Panc1 (cell line): ENCODE results near the gene DGLUCY. TPM values are rescaled to one million over a fixed set of nuclear protein-coding genes. Genes with fewer than 3 reads are reported as not detected.

Experiments
- ATAC-seq: fragments of 200-7000 bp; cut with Tn5 transposase; 2 replicates; pipeline ENCODE4 v1.9.1; 2020; ENCODE audit warnings: mild to moderate bottlenecking, moderate library complexity
- BruUV-seq: library from RNA; stranded (reverse); fragments of 400-500 nt; replicated peaks from 2 replicates; lab custom pipeline; 2021; lab: Mats Ljungman, UMichigan
- CTCF ChIA-PET: fragments of 300-600 bp; sonication (Branson Sonifier 250); formaldehyde crosslinking; loops from one replicate; lab custom pipeline; 2022; ENCODE audit warnings: antibody characterized with exemption; lab: Charles Lee
- POLR2A ChIA-PET: fragments of 300-600 bp; sonication (Branson Sonifier 250); formaldehyde crosslinking; loops from one replicate; lab custom pipeline; 2022; ENCODE audit warnings: antibody characterized with exemption; lab: Charles Lee
- DNase-seq: peaks from one replicate; pipeline ENCODE4 v3.0.0-alpha.2; 2010; ENCODE audit warnings: low read depth, low spot score
- H3K27ac ChIP-seq: 2 replicates; pipeline ENCODE4 v1.5.1; 2011; ENCODE audit warnings: mild to moderate bottlenecking, low read length, inconsistent platforms
- H3K27me3 ChIP-seq: fragments of 200-500 bp; sonication (Bioruptor generic); 2 replicates; pipeline ENCODE4 v1.6.0; 2014; ENCODE audit warnings: low read length, inconsistent platforms; ENCODE audit not compliant: control insufficient read depth, insufficient read depth
- H3K36me3 ChIP-seq: fragments of 200-500 bp; sonication (Bioruptor generic); 2 replicates; pipeline ENCODE4 v1.5.1; 2014; ENCODE audit warnings: inconsistent platforms, mild to moderate bottlenecking, low read length, moderate library complexity; ENCODE audit not compliant: control insufficient read depth, insufficient read depth
- H3K4me1 ChIP-seq: 2 replicates; pipeline ENCODE4 v1.5.1; 2011; ENCODE audit warnings: inconsistent platforms, mild to moderate bottlenecking, low read length, moderate library complexity; ENCODE audit not compliant: control insufficient read depth, insufficient read depth
- H3K4me3 ChIP-seq, 2 experiments: 2 replicates each; pipeline ENCODE4 v1.5.1; 2011 to 2012; ENCODE audit warnings: low read depth in 2 of 2, low read length in 2 of 2, mild to moderate bottlenecking in 2 of 2, inconsistent platforms in 1 of 2, moderate library complexity in 1 of 2
- H3K9me3 ChIP-seq: fragments of 200-500 bp; sonication (Bioruptor generic); 2 replicates; pipeline ENCODE4 v1.5.1; 2014; ENCODE audit warnings: low read depth, mild to moderate bottlenecking, inconsistent platforms, low read length, moderate library complexity; ENCODE audit not compliant: control insufficient read depth, insufficient read depth
- POLR2AphosphoS5 ChIP-seq: IDR thresholded peaks from 2 replicates; pipeline ENCODE4 v1.6.1; 2012; ENCODE audit warnings: mild to moderate bottlenecking, low read depth, low read length, moderate library complexity
- SIN3A ChIP-seq: IDR thresholded peaks from 2 replicates; pipeline ENCODE4 v1.6.1; 2012; ENCODE audit warnings: low read depth, mild to moderate bottlenecking, low read length, moderate library complexity, borderline replicate concordance; ENCODE audit not compliant: insufficient read depth
- TCF7L2 ChIP-seq: IDR thresholded peaks from 2 replicates; pipeline ENCODE4 v1.6.1; 2011; ENCODE audit warnings: mild to moderate bottlenecking, low read depth, low read length, inconsistent platforms
- in situ Hi-C: cut with HindIII; loops from 2 replicates; pipeline ENCODE4 v1.10.0; 2016; ENCODE audit warnings: low sequenced_read_pairs, low pct_unique_long_range_greater_than_20kb
- intact Hi-C: fragments of 100-400 bp; cut with micrococcal nuclease; formaldehyde crosslinking; loops from one replicate; pipeline ENCODE4 v1.10.0; 2022; ENCODE audit not compliant: unreplicated experiment
- total RNA-seq: library from RNA; stranded (reverse); gene quantifications from one replicate; pipeline ENCODE4 v1.2.1, GENCODE V29; 2021; ENCODE audit not compliant: unreplicated experiment
- TF ChIP-seq, protein P1 (sequence below), 2 experiments: IDR thresholded peaks; 2 replicates each; pipeline ENCODE4 v1.6.1; 2011 to 2012; ENCODE audit warnings: low read depth in 2 of 2, control low read depth in 1 of 2, low read length in 1 of 2, mild to moderate bottlenecking in 1 of 2, moderate library complexity in 1 of 2; ENCODE audit not compliant: insufficient read depth in 1 of 2
- TF ChIP-seq, protein P2 (sequence below): fragments of 450-650 bp; IDR thresholded peaks from 2 replicates; pipeline ENCODE4 v1.5.1; 2017; ENCODE audit warnings: mild to moderate bottlenecking

DGLUCY gene
- total RNA-seq, 1 experiment from 2014 or later: 21.3 TPM

DNA sequence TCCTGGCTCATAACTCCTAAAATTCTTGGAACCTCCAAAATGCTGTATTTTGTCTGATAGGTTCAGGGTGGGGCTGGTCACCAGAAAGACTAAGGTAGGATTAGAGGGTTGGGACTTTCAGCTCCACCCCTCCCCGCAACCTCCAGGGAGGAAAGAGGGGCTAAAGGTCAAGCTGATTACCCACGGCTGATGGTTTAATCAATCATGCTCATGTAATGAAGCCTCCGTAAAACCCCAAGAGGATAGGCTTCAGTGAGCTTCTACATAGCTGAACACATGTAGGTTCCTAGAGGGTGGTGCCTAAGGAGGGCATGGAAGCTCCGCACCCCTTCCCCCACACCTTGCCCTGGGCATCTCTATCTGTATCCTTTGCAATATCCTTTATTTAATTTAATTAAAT is 60.0 kb downstream of the DGLUCY start:
- TF ChIP-seq POLR2AphosphoS5 (no peak), SIN3A (no peak), TCF7L2 (no peak)
- TF ChIP-seq, protein P1, sequence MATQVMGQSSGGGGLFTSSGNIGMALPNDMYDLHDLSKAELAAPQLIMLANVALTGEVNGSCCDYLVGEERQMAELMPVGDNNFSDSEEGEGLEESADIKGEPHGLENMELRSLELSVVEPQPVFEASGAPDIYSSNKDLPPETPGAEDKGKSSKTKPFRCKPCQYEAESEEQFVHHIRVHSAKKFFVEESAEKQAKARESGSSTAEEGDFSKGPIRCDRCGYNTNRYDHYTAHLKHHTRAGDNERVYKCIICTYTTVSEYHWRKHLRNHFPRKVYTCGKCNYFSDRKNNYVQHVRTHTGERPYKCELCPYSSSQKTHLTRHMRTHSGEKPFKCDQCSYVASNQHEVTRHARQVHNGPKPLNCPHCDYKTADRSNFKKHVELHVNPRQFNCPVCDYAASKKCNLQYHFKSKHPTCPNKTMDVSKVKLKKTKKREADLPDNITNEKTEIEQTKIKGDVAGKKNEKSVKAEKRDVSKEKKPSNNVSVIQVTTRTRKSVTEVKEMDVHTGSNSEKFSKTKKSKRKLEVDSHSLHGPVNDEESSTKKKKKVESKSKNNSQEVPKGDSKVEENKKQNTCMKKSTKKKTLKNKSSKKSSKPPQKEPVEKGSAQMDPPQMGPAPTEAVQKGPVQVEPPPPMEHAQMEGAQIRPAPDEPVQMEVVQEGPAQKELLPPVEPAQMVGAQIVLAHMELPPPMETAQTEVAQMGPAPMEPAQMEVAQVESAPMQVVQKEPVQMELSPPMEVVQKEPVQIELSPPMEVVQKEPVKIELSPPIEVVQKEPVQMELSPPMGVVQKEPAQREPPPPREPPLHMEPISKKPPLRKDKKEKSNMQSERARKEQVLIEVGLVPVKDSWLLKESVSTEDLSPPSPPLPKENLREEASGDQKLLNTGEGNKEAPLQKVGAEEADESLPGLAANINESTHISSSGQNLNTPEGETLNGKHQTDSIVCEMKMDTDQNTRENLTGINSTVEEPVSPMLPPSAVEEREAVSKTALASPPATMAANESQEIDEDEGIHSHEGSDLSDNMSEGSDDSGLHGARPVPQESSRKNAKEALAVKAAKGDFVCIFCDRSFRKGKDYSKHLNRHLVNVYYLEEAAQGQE (IDR thresholded peaks at IDR 0.05; ENCODE audit: insufficient read depth in 1 of 2, low read depth in 2 of 2, low read length in 1 of 2): no peak
- TF ChIP-seq, protein P2, sequence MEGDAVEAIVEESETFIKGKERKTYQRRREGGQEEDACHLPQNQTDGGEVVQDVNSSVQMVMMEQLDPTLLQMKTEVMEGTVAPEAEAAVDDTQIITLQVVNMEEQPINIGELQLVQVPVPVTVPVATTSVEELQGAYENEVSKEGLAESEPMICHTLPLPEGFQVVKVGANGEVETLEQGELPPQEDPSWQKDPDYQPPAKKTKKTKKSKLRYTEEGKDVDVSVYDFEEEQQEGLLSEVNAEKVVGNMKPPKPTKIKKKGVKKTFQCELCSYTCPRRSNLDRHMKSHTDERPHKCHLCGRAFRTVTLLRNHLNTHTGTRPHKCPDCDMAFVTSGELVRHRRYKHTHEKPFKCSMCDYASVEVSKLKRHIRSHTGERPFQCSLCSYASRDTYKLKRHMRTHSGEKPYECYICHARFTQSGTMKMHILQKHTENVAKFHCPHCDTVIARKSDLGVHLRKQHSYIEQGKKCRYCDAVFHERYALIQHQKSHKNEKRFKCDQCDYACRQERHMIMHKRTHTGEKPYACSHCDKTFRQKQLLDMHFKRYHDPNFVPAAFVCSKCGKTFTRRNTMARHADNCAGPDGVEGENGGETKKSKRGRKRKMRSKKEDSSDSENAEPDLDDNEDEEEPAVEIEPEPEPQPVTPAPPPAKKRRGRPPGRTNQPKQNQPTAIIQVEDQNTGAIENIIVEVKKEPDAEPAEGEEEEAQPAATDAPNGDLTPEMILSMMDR: no peak
- POLR2A ChIA-PET: no interaction called here
- CTCF ChIA-PET: interaction anchor here (0.7 to 1.3 kb wide), 2 partner anchors 113 to 271 kb away, joined by 4 to 10 read pairs; no protein-coding TSS in a partner anchor
- no peaks in the 10 kb centered on the region for H3K9me3 ChIP-seq
- no peak for ATAC-seq
- no peak overlapping the region for H3K4me3 ChIP-seq
- no peaks in the 10 kb centered on the region for H3K27me3 ChIP-seq
- H3K27ac ChIP-seq: no peak overlapping the region
- intact Hi-C loops (loop anchor here (2.0 kb wide), 1 partner anchor 271 kb away; no protein-coding TSS in a partner anchor), in situ Hi-C loops (no loop called here)
- BruUV-seq: no TSS peak
- no peak for DNase-seq
- no peaks in the 10 kb centered on the region for H3K36me3 ChIP-seq
- H3K4me1 ChIP-seq: no peaks in the 10 kb centered on the region

DNA sequence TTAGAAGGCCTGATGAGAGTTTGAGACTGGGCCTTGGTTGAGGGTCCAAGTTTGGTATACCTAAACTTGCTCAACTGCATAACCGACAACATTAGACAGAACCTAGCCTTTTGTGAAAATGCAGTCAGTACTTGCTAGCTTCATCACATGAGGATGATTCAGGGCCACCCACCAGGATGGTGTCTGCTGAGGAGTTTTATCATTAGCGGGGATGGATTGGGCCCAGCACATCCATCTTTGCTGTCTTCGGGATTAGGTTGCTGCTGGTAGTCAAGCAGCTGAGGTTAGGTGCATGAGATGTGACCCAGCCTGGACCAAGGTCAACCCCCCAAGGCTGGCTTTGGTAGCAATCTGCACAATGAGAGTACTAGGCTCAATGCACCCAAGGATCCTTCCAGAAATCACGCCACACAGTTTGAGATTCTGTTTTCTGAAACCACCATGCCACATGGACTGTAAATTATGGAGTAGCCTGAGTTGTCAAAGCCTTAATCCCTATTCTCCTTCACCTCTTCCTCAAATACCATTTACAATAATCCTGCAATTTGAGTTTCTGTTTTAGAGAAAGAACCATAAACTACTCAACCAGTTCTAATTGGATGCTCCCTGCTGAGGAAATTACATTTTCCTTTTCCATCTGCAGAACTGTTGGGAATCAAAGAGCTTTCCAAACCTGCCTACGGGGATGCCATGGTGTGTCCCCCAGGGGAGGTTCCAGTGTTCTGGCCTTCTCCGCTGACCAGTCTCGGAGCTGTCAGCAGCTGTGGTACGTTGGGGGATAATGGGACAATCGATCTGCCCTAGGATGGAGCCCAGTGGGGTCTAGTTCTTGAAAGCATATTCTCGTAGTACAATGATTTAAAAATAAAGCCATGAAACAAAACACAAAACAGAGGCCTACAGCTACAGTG is 61.7 kb downstream of the DGLUCY start:
- ChIA-PET POLR2A (no interaction called here), CTCF (interaction anchor here (0.5 to 1.3 kb wide), 3 partner anchors 73 to 784 kb away, joined by 4 to 5 read pairs (median 4); no protein-coding TSS in a partner anchor)
- DNase-seq (no peak), ATAC-seq (no peak)
- no peak for TF ChIP-seq SIN3A
- TF ChIP-seq, protein P1 (IDR thresholded peaks at IDR 0.05; ENCODE audit: insufficient read depth in 1 of 2, low read depth in 2 of 2, low read length in 1 of 2): no peak
- TF ChIP-seq, protein P2: no peak
- no peak for TF ChIP-seq POLR2AphosphoS5
- no peak for TF ChIP-seq TCF7L2
- intact Hi-C loops (no loop called here), in situ Hi-C loops (no loop called here)
- no peak overlapping the region for H3K4me3 ChIP-seq
- no peak overlapping the region for H3K27ac ChIP-seq
- H3K9me3 ChIP-seq: no peaks in the 10 kb centered on the region
- H3K36me3 ChIP-seq: no peaks in the 10 kb centered on the region
- H3K27me3 ChIP-seq: no peaks in the 10 kb centered on the region
- no TSS peak for BruUV-seq
- no peaks in the 10 kb centered on the region for H3K4me1 ChIP-seq
